ENCODE data around the gene ACTRT2.

GRCh38 chr1:3011631-3012455 is 9.4 kb upstream of the ACTRT2 start:
- no peak for TF ChIP-seq YY1 (IDR thresholded peaks at IDR 0.05; ENCODE audit: insufficient read depth, insufficient read length)
- no peak for TF ChIP-seq SUZ12 (IDR thresholded peaks at IDR 0.05; ENCODE audit: extremely low read depth, insufficient read depth, insufficient read length)
- no peak for TF ChIP-seq ZNF274 (IDR thresholded peaks at IDR 0.05; ENCODE audit: low read depth, low read length)

Data from NT2/D1 (cell line).